T-helper 17 cell (primary cell): ENCODE data around the gene CSRP1. TPM values are rescaled to one million over a fixed set of nuclear protein-coding genes. Genes with fewer than 3 reads are reported as not detected.

Experiments used
- ATAC-seq: fragments of 150-1000 bp; cut with Tn5 transposase; 2 replicates; pipeline ENCODE4 v1.10.0; 2021; ENCODE audit warnings: mild to moderate bottlenecking, moderate library complexity
- DNase-seq, 3 donors: peaks; one replicate each; pipeline versions ENCODE4 v3.0.0 to v3.0.0-alpha.2; 2020 to 2021
- H3K9me3 ChIP-seq: one replicate; pipeline ENCODE4 v1.7.0; 2013; ENCODE audit warnings: low read length, mild to moderate bottlenecking; ENCODE audit not compliant: control insufficient read depth, poor library complexity, severe bottlenecking
- H3K27ac Mint-ChIP-seq: one replicate; pipeline ENCODE4 v1.8.0; 2022; ENCODE audit warnings: mild to moderate bottlenecking, moderate library complexity, mixed read lengths
- H3K27me3 Mint-ChIP-seq: one replicate; pipeline ENCODE4 v1.8.0; 2022; ENCODE audit warnings: mixed read lengths
- H3K36me3 Mint-ChIP-seq: one replicate; pipeline ENCODE4 v1.8.0; 2022; ENCODE audit warnings: low read depth, mixed read lengths
- H3K4me1 Mint-ChIP-seq: one replicate; pipeline ENCODE4 v1.8.0; 2022; ENCODE audit warnings: mild to moderate bottlenecking, mixed read lengths
- H3K4me3 Mint-ChIP-seq: one replicate; pipeline ENCODE4 v1.8.0; 2022; ENCODE audit warnings: mild to moderate bottlenecking, moderate library complexity, mixed read lengths
- total RNA-seq, 4 donors: library from RNA in 2 of 4; stranded (reverse) in 2 of 4; gene quantifications; one replicate each; pipeline ENCODE4 v1.2.3 and lab custom pipeline; 2022 to 2026

CSRP1 gene
- total RNA-seq, 2 donors from 2014 or later: 37.2 to 51.7 TPM

GRCh38 chr1:201455098-201455497 is 51.8 kb downstream of the CSRP1 start:
- H3K9me3 ChIP-seq: no peaks in the 10 kb centered on the region
- Mint-ChIP-seq H3K27me3 (peaks cover 22% of the 10 kb centered on the region), H3K36me3 (no peaks in the 10 kb centered on the region), H3K4me3 (no peak overlapping the region), H3K4me1 (peaks cover 9% of the 10 kb centered on the region), H3K27ac (no peak overlapping the region)
- no peak for DNase-seq
- ATAC-seq: no peak

GRCh38 chr1:201454608-201455007 is 52.3 kb downstream of the CSRP1 start:
- DNase-seq (no peak), ATAC-seq (no peak)
- H3K4me1 Mint-ChIP-seq: peaks cover 11% of the 10 kb centered on the region
- H3K36me3 Mint-ChIP-seq: peaks cover 2% of the 10 kb centered on the region
- no peak overlapping the region for H3K27ac Mint-ChIP-seq
- no peaks in the 10 kb centered on the region for H3K9me3 ChIP-seq
- peaks cover 26% of the 10 kb centered on the region for H3K27me3 Mint-ChIP-seq
- no peak overlapping the region for H3K4me3 Mint-ChIP-seq

GRCh38 chr1:201452866-201453265 is 54.1 kb downstream of the CSRP1 start:
- no peak for ATAC-seq
- no peak overlapping the region for H3K4me3 Mint-ChIP-seq
- no peaks in the 10 kb centered on the region for H3K9me3 ChIP-seq
- DNase-seq: no peak
- H3K4me1 Mint-ChIP-seq: peaks cover 13% of the 10 kb centered on the region
- peaks cover 2% of the 10 kb centered on the region for H3K36me3 Mint-ChIP-seq
- peaks cover 28% of the 10 kb centered on the region for H3K27me3 Mint-ChIP-seq
- no peak overlapping the region for H3K27ac Mint-ChIP-seq

GRCh38 chr1:201450721-201451291 is 56.1 kb downstream of the CSRP1 start:
- no peak overlapping the region for H3K27ac Mint-ChIP-seq
- DNase-seq (no peak), ATAC-seq (no peak)
- peaks cover 19% of the 10 kb centered on the region for H3K27me3 Mint-ChIP-seq
- H3K36me3 Mint-ChIP-seq: peaks cover 2% of the 10 kb centered on the region
- H3K4me1 Mint-ChIP-seq: peaks cover 11% of the 10 kb centered on the region
- H3K4me3 Mint-ChIP-seq: no peak overlapping the region
- H3K9me3 ChIP-seq: no peaks in the 10 kb centered on the region

GRCh38 chr1:201448990-201449389 is 57.9 kb downstream of the CSRP1 start:
- H3K4me3 Mint-ChIP-seq: no peak overlapping the region
- no peak overlapping the region for H3K27ac Mint-ChIP-seq
- no peak for DNase-seq
- ATAC-seq: no peak
- peaks cover 3% of the 10 kb centered on the region for H3K36me3 Mint-ChIP-seq
- H3K4me1 Mint-ChIP-seq: peaks cover 6% of the 10 kb centered on the region
- no peaks in the 10 kb centered on the region for H3K9me3 ChIP-seq
- H3K27me3 Mint-ChIP-seq: peaks cover 26% of the 10 kb centered on the region

GRCh38 chr1:201447903-201448871 is 58.7 kb downstream of the CSRP1 start:
- H3K36me3 Mint-ChIP-seq: peaks cover 5% of the 10 kb centered on the region
- no peak overlapping the region for H3K27ac Mint-ChIP-seq
- H3K4me1 Mint-ChIP-seq: peaks cover 6% of the 10 kb centered on the region
- peak; percentile 33 to 44 (median 36) for DNase-seq
- no peak overlapping the region for H3K4me3 Mint-ChIP-seq
- H3K27me3 Mint-ChIP-seq: peaks cover 28% of the 10 kb centered on the region
- peak; percentile 92 for ATAC-seq
- H3K9me3 ChIP-seq: no peaks in the 10 kb centered on the region

- H3K4me3 Mint-ChIP-seq: no peak overlapping the region
- DNase-seq (no peak), ATAC-seq (no peak)
- H3K27me3 Mint-ChIP-seq: peaks cover 28% of the 10 kb centered on the region
- peaks cover 5% of the 10 kb centered on the region for H3K36me3 Mint-ChIP-seq
- no peaks in the 10 kb centered on the region for H3K9me3 ChIP-seq
- H3K4me1 Mint-ChIP-seq: peaks cover 8% of the 10 kb centered on the region
- H3K27ac Mint-ChIP-seq: no peak overlapping the region
Observed at GRCh38 chr1:201445310-201445709, 61.6 kb downstream of the CSRP1 start.

GRCh38 chr1:201444792-201445191 is 62.1 kb downstream of the CSRP1 start:
- Mint-ChIP-seq H3K27me3 (peaks cover 23% of the 10 kb centered on the region), H3K4me3 (no peak overlapping the region), H3K27ac (no peak overlapping the region), H3K36me3 (peaks cover 4% of the 10 kb centered on the region), H3K4me1 (peaks cover 6% of the 10 kb centered on the region)
- ATAC-seq (no peak), DNase-seq (no peak)
- no peaks in the 10 kb centered on the region for H3K9me3 ChIP-seq

- no peaks in the 10 kb centered on the region for H3K9me3 ChIP-seq
- Mint-ChIP-seq H3K27me3 (peaks cover 16% of the 10 kb centered on the region), H3K4me3 (no peak overlapping the region), H3K27ac (no peak overlapping the region), H3K4me1 (peaks cover 6% of the 10 kb centered on the region), H3K36me3 (peaks cover 4% of the 10 kb centered on the region)
- ATAC-seq (no peak), DNase-seq (no peak)
Observed at GRCh38 chr1:201443747-201444146, 63.2 kb downstream of the CSRP1 start.

GRCh38 chr1:201436969-201437368 is 70.0 kb downstream of the CSRP1 start:
- Mint-ChIP-seq H3K36me3 (no peaks in the 10 kb centered on the region), H3K27me3 (peaks cover 38% of the 10 kb centered on the region), H3K4me1 (peaks cover 8% of the 10 kb centered on the region), H3K4me3 (no peak overlapping the region), H3K27ac (no peak overlapping the region)
- H3K9me3 ChIP-seq: no peaks in the 10 kb centered on the region
- DNase-seq: no peak
- no peak for ATAC-seq

- Mint-ChIP-seq H3K36me3 (no peaks in the 10 kb centered on the region), H3K27me3 (peaks cover 37% of the 10 kb centered on the region), H3K27ac (peak overlapping the region; percentile 74), H3K4me3 (no peak overlapping the region), H3K4me1 (peaks cover 8% of the 10 kb centered on the region)
- H3K9me3 ChIP-seq: no peaks in the 10 kb centered on the region
- DNase-seq: no peak
- ATAC-seq: no peak
Observed at GRCh38 chr1:201436393-201436792, 70.5 kb downstream of the CSRP1 start.

GRCh38 chr1:201434266-201434665 is 72.7 kb downstream of the CSRP1 start:
- Mint-ChIP-seq H3K27me3 (peaks cover 56% of the 10 kb centered on the region), H3K27ac (no peak overlapping the region), H3K4me3 (no peak overlapping the region), H3K36me3 (peaks cover 4% of the 10 kb centered on the region), H3K4me1 (peaks cover 11% of the 10 kb centered on the region)
- H3K9me3 ChIP-seq: no peaks in the 10 kb centered on the region
- DNase-seq (no peak), ATAC-seq (no peak)

GRCh38 chr1:201433609-201434008 is 73.3 kb downstream of the CSRP1 start:
- no peak for ATAC-seq
- peaks cover 11% of the 10 kb centered on the region for H3K4me1 Mint-ChIP-seq

More at GRCh38 chr1:201433609-201434008, 73.3 kb downstream of the CSRP1 start:
- no peak for DNase-seq
- H3K27me3 Mint-ChIP-seq: peaks cover 61% of the 10 kb centered on the region
- H3K4me3 Mint-ChIP-seq: no peak overlapping the region
- H3K9me3 ChIP-seq: no peaks in the 10 kb centered on the region
- peaks cover 4% of the 10 kb centered on the region for H3K36me3 Mint-ChIP-seq
- H3K27ac Mint-ChIP-seq: no peak overlapping the region
